ENCODE data around the gene MEIOB. TPM values are rescaled to one million over a fixed set of nuclear protein-coding genes. Genes with fewer than 3 reads are reported as not detected.

MEIOB gene
- total RNA-seq, 6 experiments from 2014 or later: 0.39 to 0.40 TPM; not detected in 4

- Histone ChIP-seq H3K4me1 (peaks cover 0 to 14% (median 4%) of the 10 kb centered on the region in 4 donors), H3K9me3 (no peaks in the 10 kb centered on the region), H3K4me3 (no peak overlapping the region), H3K27me3 (no peaks in the 10 kb centered on the region), H3K27ac (no peak overlapping the region), H3K36me3 (peaks cover 0 to 14% (median 7%) of the 10 kb centered on the region in 4 donors)
- TF ChIP-seq, protein P1, sequence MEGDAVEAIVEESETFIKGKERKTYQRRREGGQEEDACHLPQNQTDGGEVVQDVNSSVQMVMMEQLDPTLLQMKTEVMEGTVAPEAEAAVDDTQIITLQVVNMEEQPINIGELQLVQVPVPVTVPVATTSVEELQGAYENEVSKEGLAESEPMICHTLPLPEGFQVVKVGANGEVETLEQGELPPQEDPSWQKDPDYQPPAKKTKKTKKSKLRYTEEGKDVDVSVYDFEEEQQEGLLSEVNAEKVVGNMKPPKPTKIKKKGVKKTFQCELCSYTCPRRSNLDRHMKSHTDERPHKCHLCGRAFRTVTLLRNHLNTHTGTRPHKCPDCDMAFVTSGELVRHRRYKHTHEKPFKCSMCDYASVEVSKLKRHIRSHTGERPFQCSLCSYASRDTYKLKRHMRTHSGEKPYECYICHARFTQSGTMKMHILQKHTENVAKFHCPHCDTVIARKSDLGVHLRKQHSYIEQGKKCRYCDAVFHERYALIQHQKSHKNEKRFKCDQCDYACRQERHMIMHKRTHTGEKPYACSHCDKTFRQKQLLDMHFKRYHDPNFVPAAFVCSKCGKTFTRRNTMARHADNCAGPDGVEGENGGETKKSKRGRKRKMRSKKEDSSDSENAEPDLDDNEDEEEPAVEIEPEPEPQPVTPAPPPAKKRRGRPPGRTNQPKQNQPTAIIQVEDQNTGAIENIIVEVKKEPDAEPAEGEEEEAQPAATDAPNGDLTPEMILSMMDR (IDR thresholded peaks at IDR 0.05): no peak
- no peak for TF ChIP-seq POLR2A (IDR thresholded peaks at IDR 0.05)
- intact Hi-C loops (cut with DNase I): no loop called here
- no CpG with 5 or more reads among the region's 6 CpGs for WGBS (ENCODE audit: insufficient coverage, low coverage, low lambda C conversion rate, missing lambda C conversion rate)
- no peak for ATAC-seq
- no peak for DNase-seq
These were observed 85.0 kb downstream of the MEIOB start for GRCh38 chr16:1787056-1787321.

DNA sequence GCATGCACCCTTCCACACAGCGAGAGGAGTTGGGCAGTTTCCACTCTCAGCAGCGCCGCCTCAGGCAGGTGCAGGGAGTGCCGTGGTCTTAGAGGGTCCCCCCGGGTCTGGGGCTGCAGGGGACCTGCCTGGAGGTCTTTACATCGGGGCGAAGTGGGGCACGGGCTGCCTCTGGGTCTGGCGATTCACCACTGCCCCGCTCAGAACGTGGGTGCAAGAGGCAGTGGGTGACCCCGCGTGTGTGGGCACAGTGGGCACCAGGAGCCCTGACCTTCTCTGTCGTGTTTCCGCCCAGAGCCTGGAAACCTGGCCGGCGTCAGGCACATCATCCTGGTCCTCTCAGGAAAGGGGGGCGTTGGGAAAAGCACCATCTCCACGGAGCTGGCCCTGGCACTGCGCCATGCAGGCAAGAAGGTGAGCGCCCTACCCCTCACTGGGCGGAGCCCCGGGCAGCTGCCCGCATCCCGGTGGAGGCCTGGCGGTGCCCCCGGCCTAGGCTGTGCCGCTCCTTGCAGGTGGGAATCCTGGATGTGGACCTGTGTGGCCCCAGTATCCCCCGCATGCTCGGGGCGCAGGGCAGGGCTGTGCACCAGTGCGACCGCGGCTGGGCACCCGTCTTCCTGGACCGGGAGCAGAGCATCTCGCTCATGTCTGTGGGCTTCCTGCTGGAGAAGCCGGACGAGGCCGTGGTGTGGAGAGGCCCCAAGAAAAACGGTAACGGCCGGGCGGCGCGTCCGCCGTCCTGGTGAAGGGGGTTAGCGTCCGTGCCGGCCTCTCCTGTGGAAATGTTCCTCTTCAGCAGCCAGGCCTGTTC, 85.5 kb downstream of the MEIOB start:
- H3K4me1 ChIP-seq: peaks cover 0 to 12% (median 5%) of the 10 kb centered on the region in 4 donors
- intact Hi-C loops (cut with DNase I): no loop called here

DNA sequence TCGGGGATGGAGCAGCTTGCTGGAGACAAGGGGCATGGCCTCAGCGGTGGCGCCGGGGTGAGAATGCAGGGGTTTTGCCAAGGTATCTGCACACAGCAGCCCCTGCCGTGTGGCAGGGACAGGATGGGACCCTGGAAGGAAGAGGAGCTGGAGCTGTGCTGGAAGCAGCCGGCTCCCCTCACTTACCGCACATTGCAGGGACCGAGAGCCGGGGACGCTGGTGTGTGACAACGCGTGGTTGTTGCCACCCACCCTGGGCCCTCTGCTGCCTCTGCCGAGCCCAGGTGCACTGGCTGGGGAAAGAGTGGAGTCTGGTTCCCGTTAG, 86.2 kb downstream of the MEIOB start:
- H3K4me1 ChIP-seq: peaks cover 0 to 17% (median 6%) of the 10 kb centered on the region in 4 donors
- 41% methylated on average over 2 of the region's 14 CpGs for WGBS (ENCODE audit: insufficient coverage, low coverage, low lambda C conversion rate, missing lambda C conversion rate)
- TF ChIP-seq, protein P1 (IDR thresholded peaks at IDR 0.05): no peak
- no peak for TF ChIP-seq POLR2A (IDR thresholded peaks at IDR 0.05)
- H3K4me3 ChIP-seq: no peak overlapping the region
- H3K27me3 ChIP-seq: no peaks in the 10 kb centered on the region
- H3K36me3 ChIP-seq: peaks cover 0 to 14% (median 5%) of the 10 kb centered on the region in 4 donors
- H3K27ac ChIP-seq: no peak overlapping the region
- no peaks in the 10 kb centered on the region for H3K9me3 ChIP-seq
- intact Hi-C loops (cut with DNase I): no loop called here
- DNase-seq (peak in 1 of 3 donors; percentile 19), ATAC-seq (no peak)

More for the DNA sequence above, 85.5 kb downstream of the MEIOB start:
- DNase-seq (peak; percentile 19 to 56 (median 46)), ATAC-seq (no peak)
- Histone ChIP-seq H3K27me3 (no peaks in the 10 kb centered on the region), H3K9me3 (no peaks in the 10 kb centered on the region), H3K27ac (no peak overlapping the region), H3K4me3 (no peak overlapping the region), H3K36me3 (peaks cover 0 to 14% (median 7%) of the 10 kb centered on the region in 4 donors)
- TF ChIP-seq, protein P1 (IDR thresholded peaks at IDR 0.05): no peak
- no peak for TF ChIP-seq POLR2A (IDR thresholded peaks at IDR 0.05)
- WGBS (ENCODE audit: insufficient coverage, low coverage, low lambda C conversion rate, missing lambda C conversion rate): 91% methylated on average over 8 of the region's 51 CpGs

DNA sequence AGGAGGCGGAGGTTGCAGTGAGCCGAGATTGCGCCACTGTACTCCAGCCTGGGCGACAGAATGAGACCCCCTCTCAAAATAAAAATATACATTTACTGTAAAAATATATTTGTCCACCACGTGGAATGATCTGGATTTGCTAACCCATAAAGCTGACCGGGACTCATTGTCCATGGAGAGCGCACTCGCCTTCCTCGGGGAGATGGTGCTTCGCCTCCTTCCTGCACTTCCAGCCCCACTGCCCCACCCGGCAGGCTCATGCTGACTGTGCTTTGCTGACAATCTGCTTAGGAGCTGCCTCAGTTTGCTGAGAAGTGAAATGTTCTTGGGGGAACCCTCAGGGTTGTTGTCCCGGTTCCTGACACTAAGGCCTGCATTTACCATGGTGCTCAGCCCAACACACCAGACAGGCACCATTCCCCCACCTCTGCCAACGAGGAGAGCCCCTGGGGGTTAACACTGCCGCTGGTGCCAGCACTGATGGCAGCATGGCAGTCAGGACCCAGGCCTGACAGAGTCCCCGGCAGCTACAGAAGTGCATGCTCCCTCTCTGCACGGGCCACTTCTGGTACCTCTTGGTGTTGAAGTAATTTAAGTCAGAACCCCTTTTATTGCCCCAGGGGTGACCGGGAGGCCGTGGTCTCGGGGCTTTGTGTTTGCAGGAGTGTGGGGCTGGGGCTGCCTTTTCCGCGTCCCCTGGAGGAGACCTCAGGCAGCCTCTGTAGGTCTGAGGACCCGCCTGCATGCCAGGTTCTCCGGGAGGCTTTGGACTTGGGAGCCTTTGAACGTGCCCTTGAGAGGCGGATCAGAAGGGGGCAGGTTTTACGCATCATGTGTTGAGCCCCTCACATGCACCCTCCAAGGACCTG, 86.8 kb downstream of the MEIOB start:
- H3K9me3 ChIP-seq: no peaks in the 10 kb centered on the region
- intact Hi-C loops (cut with DNase I): no loop called here
- no peak overlapping the region for H3K4me3 ChIP-seq
- H3K4me1 ChIP-seq: peaks cover 0 to 23% (median 7%) of the 10 kb centered on the region in 4 donors
- no peaks in the 10 kb centered on the region for H3K27me3 ChIP-seq
- peak in 1 of 3 donors; percentile 14 for DNase-seq
- H3K36me3 ChIP-seq: peaks cover 0 to 10% (median 5%) of the 10 kb centered on the region in 4 donors
- 90% methylated on average over 14 of the region's 26 CpGs for WGBS (ENCODE audit: insufficient coverage, low coverage, low lambda C conversion rate, missing lambda C conversion rate)
- no peak overlapping the region for H3K27ac ChIP-seq
- TF ChIP-seq POLR2A (IDR thresholded peaks at IDR 0.05): no peak
- TF ChIP-seq, protein P1 (IDR thresholded peaks at IDR 0.05): no peak
- no peak for ATAC-seq

Other genes with a start within 250 kb of the MEIOB start
- gene JPT2, start 193.9 kb downstream of the MEIOB start, total RNA-seq: 10 to 100 TPM; 31.0 to 47.7 (median 38.7) TPM
- 10 to 100 TPM in 5 of 6 experiments, 1 to 10 TPM in 1; 8.7 to 37.3 (median 23.0) TPM for gene MAPK8IP3, start 166.0 kb downstream of the MEIOB start, total RNA-seq
- gene NME3, start 100.6 kb downstream of the MEIOB start, total RNA-seq: 10 to 100 TPM; 17.9 to 36.1 (median 23.2) TPM
- 10 to 100 TPM in 1 of 6 experiments, 1 to 10 TPM in 5; 3.8 to 11.1 (median 5.0) TPM for gene EME2, start 99.4 kb downstream of the MEIOB start, total RNA-seq
- 10 to 100 TPM; 42.5 to 90.5 (median 52.9) TPM for gene MRPS34, start 99.0 kb downstream of the MEIOB start, total RNA-seq
- gene SPSB3, start 89.6 kb downstream of the MEIOB start, total RNA-seq: 10 to 100 TPM; 18.6 to 42.5 (median 34.5) TPM
- gene NUBP2, start 89.2 kb downstream of the MEIOB start, total RNA-seq: 10 to 100 TPM; 21.1 to 90.3 (median 32.6) TPM
- gene IGFALS, start 78.5 kb downstream of the MEIOB start, total RNA-seq: 100 to 1,000 TPM in 1 of 6 experiments, 10 to 100 TPM in 5; 38.7 to 124 (median 85.3) TPM
- 100 to 1,000 TPM in 4 of 6 experiments, 10 to 100 TPM in 2; 77.9 to 161 (median 143) TPM for gene HAGH, start 45.3 kb downstream of the MEIOB start, total RNA-seq
- 10 to 100 TPM; 25.5 to 96.5 (median 36.0) TPM for gene FAHD1, start 45.0 kb downstream of the MEIOB start, total RNA-seq
- not detected for gene HS3ST6, start 46.3 kb upstream of the MEIOB start, total RNA-seq
- 100 to 1,000 TPM in 3 of 6 experiments, 10 to 100 TPM in 3; 63.4 to 121 (median 98.5) TPM for gene MSRB1, start 71.0 kb upstream of the MEIOB start, total RNA-seq
- gene RPL3L, start 82.5 kb upstream of the MEIOB start, total RNA-seq: under 1 TPM in 1 of 6 experiments, not detected in 5; 0.12 TPM
- gene NDUFB10, start 87.4 kb upstream of the MEIOB start, total RNA-seq: 100 to 1,000 TPM in 2 of 6 experiments, 10 to 100 TPM in 4; 68.7 to 210 (median 81.2) TPM
- gene RPS2, start 92.7 kb upstream of the MEIOB start, total RNA-seq: 1,000 to 10,000 TPM in 1 of 6 experiments, 100 to 1,000 TPM in 5; 451 to 1,052 (median 541) TPM
- not detected for gene RNF151, start 94.7 kb upstream of the MEIOB start, total RNA-seq
- gene TBL3, start 99.9 kb upstream of the MEIOB start, total RNA-seq: 10 to 100 TPM; 15.8 to 42.4 (median 18.1) TPM
- 1 to 10 TPM in 1 of 6 experiments, under 1 TPM in 3, not detected in 2; 0.51 to 1.3 (median 0.60) TPM for gene NOXO1, start 109.3 kb upstream of the MEIOB start, total RNA-seq
- 10 to 100 TPM; 16.1 to 18.6 (median 18.0) TPM for gene GFER, start 112.0 kb upstream of the MEIOB start, total RNA-seq
- under 1 TPM in 1 of 6 experiments, not detected in 5; 0.22 TPM for gene SYNGR3, start 117.8 kb upstream of the MEIOB start, total RNA-seq
- 10 to 100 TPM; 21.6 to 46.4 (median 25.0) TPM for gene ZNF598, start 137.7 kb upstream of the MEIOB start, total RNA-seq
- gene NPW, start 147.6 kb upstream of the MEIOB start, total RNA-seq: 10 to 100 TPM in 2 of 6 experiments, 1 to 10 TPM in 4; 2.7 to 12.3 (median 8.2) TPM
- 100 to 1,000 TPM; 129 to 284 (median 186) TPM for gene NHERF2, start 154.7 kb upstream of the MEIOB start, total RNA-seq
- 100 to 1,000 TPM in 1 of 6 experiments, 10 to 100 TPM in 5; 12.0 to 127 (median 42.6) TPM for gene NTHL1, start 175.7 kb upstream of the MEIOB start, total RNA-seq
- 100 to 1,000 TPM in 1 of 6 experiments, 10 to 100 TPM in 5; 25.7 to 124 (median 59.4) TPM for gene TSC2, start 175.8 kb upstream of the MEIOB start, total RNA-seq

Measured in right lobe of liver (tissue), 6 donors.